HL-60 (cell line): Measurements from ENCODE around the gene FAM43A.

Source experiments
- DNase-seq, 2 experiments: peaks; one replicate each; pipeline ENCODE4 v3.0.0-alpha.2; 2010 to 2020; ENCODE audit warnings: low read depth in 1 of 2, low spot score in 1 of 2
- H3K27ac ChIP-seq: fragments of 250-450 bp; sonication (Bioruptor Pico); replicated peaks from 2 replicates; pipeline ENCODE4 v1.5.1; 2020; ENCODE audit warnings: mild to moderate bottlenecking, moderate library complexity
- H3K27me3 ChIP-seq: fragments of 250-450 bp; sonication (Bioruptor Pico); 2 replicates; pipeline ENCODE4 v1.5.1; 2021; ENCODE audit warnings: mild to moderate bottlenecking, moderate library complexity; ENCODE audit not compliant: insufficient read depth, poor library complexity, severe bottlenecking
- H3K4me3 ChIP-seq: replicated peaks from 2 replicates; pipeline ENCODE4 v1.5.1; 2011; ENCODE audit warnings: mild to moderate bottlenecking, control low read depth, low read length; ENCODE audit not compliant: insufficient read depth
- GABPA ChIP-seq: IDR thresholded peaks from 2 replicates; pipeline ENCODE4 v1.6.1; 2012; ENCODE audit warnings: low read depth
- POLR2AphosphoS5 ChIP-seq: IDR thresholded peaks from 2 replicates; pipeline ENCODE4 v1.6.1; 2012; ENCODE audit warnings: low read depth
- REST ChIP-seq: IDR thresholded peaks from 2 replicates; pipeline ENCODE4 v1.6.1; 2012; ENCODE audit warnings: low read depth; ENCODE audit not compliant: insufficient replicate concordance
- SPI1 ChIP-seq: IDR thresholded peaks from 2 replicates; pipeline ENCODE4 v1.6.1; 2012; ENCODE audit warnings: low read depth, mild to moderate bottlenecking, borderline replicate concordance
- TF ChIP-seq, protein P1 (sequence below): IDR thresholded peaks from one replicate; pipeline ENCODE4 v1.5.1; 2011; ENCODE audit warnings: low read length, control low read depth, inconsistent platforms; ENCODE audit not compliant: insufficient read depth

The FAM43A gene

GRCh38 chr3:194675680-194676079 is 10.0 kb upstream of the FAM43A start:
- H3K27ac ChIP-seq, result no peak overlapping the region
- no peaks in the 10 kb centered on the region for H3K27me3 ChIP-seq
- TF ChIP-seq, protein P1, sequence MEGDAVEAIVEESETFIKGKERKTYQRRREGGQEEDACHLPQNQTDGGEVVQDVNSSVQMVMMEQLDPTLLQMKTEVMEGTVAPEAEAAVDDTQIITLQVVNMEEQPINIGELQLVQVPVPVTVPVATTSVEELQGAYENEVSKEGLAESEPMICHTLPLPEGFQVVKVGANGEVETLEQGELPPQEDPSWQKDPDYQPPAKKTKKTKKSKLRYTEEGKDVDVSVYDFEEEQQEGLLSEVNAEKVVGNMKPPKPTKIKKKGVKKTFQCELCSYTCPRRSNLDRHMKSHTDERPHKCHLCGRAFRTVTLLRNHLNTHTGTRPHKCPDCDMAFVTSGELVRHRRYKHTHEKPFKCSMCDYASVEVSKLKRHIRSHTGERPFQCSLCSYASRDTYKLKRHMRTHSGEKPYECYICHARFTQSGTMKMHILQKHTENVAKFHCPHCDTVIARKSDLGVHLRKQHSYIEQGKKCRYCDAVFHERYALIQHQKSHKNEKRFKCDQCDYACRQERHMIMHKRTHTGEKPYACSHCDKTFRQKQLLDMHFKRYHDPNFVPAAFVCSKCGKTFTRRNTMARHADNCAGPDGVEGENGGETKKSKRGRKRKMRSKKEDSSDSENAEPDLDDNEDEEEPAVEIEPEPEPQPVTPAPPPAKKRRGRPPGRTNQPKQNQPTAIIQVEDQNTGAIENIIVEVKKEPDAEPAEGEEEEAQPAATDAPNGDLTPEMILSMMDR, result no peak
- TF ChIP-seq GABPA, result no peak
- no peak for TF ChIP-seq POLR2AphosphoS5
- no peak for TF ChIP-seq SPI1
- TF ChIP-seq REST, result no peak
- H3K4me3 ChIP-seq, result no peak overlapping the region
- DNase-seq, result no peak

DNA sequence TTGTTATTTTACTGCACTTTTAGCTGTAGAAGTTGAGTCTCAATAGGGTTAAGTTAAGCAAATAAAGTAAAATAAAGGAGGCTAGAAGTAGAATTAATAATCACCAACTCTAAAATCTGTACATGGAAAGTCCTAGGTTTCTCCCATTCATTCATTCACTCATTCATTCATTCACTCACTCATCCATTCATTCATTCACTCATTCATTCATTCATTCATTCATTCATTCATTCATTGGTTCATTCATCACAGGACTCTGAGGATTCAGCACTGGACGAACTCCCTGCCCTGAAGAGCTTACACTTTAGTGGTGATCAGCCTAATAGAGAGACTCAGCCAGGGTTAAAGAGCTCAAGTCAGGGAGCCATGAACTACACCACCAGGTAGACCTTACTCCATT is 9.2 kb upstream of the FAM43A start:
- H3K27ac ChIP-seq, result no peak overlapping the region
- TF ChIP-seq, protein P1, result no peak
- TF ChIP-seq REST (no peak), POLR2AphosphoS5 (no peak), GABPA (no peak)
- no peaks in the 10 kb centered on the region for H3K27me3 ChIP-seq
- H3K4me3 ChIP-seq, result no peak overlapping the region
- DNase-seq, result no peak

- Histone ChIP-seq H3K27me3 (no peaks in the 10 kb centered on the region), H3K4me3 (no peak overlapping the region), H3K27ac (no peak overlapping the region)
- DNase-seq, result no peak
- no peak for TF ChIP-seq REST
- TF ChIP-seq, protein P1, result no peak
These were observed 4.6 kb upstream of the FAM43A start for GRCh38 chr3:194680888-194681615.
